ENCODE measurements around the gene LYL1.

LYL1 gene

DNA sequence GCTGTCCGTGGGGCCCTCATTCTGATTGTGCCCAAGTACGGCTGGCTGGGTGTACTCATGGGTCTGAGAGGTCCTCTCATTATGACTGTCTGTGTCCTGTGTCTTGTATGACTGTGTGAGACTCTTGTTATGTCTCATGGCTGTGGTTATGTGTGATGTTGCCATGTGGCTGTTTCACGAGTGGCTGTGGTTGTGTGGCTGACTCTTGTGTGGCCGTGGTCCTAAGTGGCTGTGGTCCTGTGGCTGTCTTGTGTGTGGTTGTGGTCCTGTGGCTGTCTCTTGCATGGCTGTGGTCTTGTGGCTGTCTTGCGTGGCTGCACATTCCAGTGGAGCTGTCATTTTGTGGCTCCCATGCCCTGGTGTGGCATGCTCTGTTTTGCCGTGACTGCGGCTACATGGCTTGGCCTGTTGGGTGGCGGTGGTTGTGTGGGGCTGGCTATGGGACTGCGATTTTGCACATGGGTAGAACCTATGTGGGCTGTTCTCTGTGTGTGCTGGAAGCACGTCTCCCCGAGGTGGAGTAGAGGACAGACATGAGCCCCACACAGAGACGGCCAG is 2.5 kb downstream of the LYL1 start:
- TF ChIP-seq, protein P1, sequence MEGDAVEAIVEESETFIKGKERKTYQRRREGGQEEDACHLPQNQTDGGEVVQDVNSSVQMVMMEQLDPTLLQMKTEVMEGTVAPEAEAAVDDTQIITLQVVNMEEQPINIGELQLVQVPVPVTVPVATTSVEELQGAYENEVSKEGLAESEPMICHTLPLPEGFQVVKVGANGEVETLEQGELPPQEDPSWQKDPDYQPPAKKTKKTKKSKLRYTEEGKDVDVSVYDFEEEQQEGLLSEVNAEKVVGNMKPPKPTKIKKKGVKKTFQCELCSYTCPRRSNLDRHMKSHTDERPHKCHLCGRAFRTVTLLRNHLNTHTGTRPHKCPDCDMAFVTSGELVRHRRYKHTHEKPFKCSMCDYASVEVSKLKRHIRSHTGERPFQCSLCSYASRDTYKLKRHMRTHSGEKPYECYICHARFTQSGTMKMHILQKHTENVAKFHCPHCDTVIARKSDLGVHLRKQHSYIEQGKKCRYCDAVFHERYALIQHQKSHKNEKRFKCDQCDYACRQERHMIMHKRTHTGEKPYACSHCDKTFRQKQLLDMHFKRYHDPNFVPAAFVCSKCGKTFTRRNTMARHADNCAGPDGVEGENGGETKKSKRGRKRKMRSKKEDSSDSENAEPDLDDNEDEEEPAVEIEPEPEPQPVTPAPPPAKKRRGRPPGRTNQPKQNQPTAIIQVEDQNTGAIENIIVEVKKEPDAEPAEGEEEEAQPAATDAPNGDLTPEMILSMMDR (IDR thresholded peaks at IDR 0.05) = no peak

DNA sequence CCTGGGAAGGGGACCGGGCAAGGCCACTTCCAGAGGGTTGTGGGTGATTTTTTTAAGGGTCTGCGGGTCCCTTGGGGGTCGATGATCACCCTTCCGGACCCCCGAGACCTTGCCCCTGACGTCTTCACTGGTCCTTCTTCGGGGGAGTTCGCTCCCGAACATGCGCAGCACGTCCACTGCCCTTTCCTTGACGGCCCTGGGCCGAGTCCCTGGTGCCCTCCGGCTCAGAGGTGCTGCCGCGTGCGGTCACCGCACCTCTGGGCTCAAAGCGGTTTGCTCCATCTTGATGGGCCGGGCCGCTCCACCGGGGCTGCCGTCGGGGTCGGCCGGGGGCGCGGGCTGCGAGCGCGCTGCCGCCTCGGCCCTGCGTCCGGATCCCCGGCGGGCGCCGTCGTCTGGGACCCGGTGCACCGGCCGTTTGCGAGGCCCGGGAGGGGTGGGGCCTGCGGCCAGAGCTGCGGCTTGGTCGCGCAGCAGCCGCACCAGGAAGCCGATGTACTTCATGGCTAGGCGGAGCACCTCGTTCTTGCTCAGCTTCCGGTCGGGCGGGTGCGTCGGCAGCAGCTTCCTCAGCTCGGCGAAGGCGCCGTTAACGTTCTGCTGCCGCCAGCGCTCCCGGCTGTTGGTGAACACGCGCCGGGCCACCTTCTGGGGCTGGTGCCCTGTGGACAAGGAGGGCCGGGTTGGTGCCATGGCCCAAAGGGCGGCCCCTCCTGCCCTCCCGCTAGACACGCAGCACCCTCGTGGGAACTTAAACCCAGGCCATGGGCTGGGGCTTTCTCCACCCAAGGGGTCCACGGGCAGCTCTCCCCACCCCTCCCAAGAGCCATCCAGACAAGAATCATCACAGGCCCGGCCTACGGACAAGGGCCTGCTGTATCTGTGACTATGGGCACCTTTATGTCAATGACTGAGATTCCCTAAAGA is 3.3 kb downstream of the LYL1 start:
- TF ChIP-seq, protein P1 (IDR thresholded peaks at IDR 0.05) = no peak

DNA sequence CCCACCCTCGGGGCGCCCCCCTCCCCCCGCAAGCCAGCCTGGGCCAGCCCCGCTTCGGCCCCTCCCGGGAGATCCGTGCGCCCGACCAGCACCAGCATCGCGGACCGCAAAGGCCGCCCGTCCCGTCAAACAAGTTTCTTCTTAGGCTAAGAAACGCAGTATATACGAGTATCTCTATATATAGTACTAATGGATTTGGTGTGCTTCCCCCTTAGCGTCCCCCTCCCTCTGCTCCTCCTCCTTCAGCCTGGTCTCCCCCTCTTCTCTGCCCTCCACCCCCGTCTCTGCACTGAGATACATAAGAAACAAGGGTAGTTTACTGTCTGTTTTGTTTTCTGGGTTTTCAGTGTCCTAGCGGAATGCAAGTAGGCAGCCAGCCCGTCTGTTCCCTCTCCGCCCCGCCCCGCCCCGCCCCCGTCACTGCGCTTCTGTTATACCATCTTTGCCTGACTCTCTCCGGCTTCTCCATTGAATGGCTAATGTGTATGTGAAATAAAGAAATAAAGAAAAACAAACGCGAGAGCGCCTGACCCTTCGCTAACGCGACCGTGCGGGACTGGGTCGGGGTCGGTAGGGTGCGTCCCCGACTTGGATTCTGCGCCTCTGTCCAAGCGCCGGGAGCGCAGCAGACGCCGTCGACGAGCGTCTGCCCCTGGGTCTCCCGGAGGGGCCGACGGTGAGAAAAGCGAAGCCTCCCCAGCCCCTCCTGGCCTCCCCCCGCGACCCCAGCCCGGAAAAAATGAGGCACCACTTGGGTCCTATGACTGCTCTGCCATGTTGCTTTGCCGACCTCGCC is 4.2 kb downstream of the LYL1 start:
- TF ChIP-seq, protein P1 (IDR thresholded peaks at IDR 0.05) = no peak

DNA sequence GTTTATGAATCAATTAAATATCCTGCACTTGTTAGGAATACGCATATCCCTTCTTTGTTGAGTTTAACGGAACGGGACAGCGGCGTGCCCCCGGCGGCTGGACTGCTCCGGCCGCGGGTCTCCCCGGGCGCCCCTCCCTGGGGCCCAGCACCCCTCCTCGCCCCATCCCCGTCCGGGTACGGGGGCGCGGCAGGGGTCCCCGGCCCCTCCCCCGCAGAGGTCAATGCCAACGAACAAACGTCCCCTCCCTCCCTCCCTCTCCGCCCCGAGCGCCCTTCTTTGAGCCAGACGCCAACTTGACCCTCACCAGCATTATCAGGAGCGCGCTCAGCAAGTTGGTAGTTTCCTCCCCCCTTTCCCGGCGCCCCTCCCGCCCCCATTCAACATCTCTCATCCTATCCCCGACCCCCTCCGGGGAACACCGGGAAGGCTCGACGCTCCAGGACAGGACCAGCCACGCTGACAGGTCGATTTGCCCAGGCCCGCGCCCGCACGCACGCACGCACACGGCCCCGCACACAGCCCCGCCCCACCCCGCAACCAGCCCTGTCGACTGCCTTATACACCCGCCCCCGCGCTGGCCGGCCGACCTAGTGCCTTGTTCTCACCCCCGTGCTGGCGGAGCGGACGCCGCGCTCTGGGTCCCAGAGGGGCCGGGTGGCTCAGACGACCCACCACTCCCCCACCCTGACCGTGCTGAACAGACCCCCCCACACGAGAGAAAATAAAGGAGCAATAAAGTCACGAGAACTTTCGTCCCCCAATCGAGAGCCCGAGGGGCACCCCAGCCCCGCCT is 5.0 kb downstream of the LYL1 start:
- TF ChIP-seq, protein P1 (IDR thresholded peaks at IDR 0.05) = no peak

DNA sequence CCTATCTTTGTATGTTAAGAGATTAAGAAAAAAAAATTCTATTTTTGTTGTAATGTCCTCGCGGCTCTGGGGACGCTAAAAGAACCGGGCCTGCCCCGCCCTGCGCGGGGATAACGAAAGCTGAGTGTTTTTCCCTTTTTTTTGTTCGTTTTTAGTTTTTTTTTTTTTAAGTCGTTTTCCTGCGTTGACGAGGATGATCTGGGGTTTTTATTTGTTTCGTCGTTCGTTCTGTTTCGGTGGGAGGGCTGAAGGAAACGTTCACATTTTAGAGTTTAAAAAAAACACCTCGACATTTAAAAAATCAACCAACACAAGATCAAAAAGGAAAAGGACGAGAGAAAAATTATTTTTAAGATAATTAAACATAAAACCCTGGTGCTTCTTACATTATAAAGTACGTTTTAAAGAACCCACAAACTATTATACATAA is 5.6 kb downstream of the LYL1 start:
- TF ChIP-seq, protein P1 (IDR thresholded peaks at IDR 0.05) = no peak

DNA sequence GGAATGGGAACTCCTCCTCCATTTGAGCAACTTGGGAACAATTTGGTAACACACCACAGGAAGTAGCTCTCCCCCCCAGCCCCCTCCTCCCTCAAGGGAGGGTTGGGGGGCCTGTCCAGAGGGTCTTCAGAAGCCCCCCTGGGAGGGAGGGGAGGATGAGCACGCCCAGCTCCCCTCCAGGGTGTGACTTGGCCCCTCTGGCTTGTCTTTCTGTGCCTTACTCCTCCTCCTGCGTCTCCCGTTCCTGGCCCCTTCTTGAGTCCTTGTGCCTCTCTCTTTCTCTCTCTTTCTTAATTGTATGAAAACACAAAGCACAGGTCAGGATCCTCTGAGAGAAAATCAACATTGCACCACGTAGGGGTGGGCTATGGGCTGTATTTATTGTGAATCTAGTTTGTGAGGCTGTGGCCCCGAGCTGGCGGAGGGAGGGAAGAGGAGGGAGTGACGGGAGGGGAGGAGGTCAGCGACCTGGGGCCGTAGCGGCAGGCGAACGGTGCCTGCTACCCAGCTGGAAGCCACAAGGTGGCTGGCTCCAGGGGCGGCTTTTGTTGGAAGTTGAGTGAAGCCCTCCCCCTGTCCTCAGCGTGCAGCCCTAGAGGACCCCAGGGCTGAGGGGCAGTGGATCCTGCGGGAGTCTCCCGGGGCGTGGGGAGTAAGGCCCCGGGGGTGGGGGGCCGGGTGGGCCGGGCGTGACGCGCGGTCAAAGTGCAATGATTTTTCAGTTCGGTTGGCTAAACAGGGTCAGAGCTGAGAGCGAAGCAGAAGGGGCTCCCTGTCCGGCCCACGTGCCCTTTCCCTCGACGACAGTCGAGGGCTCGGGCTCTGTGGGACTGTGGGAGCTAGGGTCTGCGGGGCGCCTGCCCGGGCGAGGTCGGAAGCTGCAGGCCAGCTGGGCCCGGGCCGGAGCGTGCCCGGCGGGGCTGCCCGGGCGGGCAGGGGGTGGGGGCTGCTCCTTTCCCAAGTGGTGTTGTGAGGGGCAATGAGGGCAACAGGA is 6.4 kb downstream of the LYL1 start:
- TF ChIP-seq, protein P1 (IDR thresholded peaks at IDR 0.05) = no peak

Data from LNCAP (cell line).